Motor neuron (in vitro differentiated cells): ENCODE measurements around the gene NBAS. TPM values are rescaled to one million over a fixed set of nuclear protein-coding genes. Genes with fewer than 3 reads are reported as not detected.

Source experiments
- ATAC-seq, 8 experiments: fragments of 200-7000 bp; cut with Tn5 transposase; replicated peaks in 6 of 8; 2 replicates each; pipeline ENCODE4 v1.8.0; 2021; ENCODE audit warnings: mild to moderate bottlenecking in 8 of 8, moderate library complexity in 8 of 8
- H3K27ac ChIP-seq, 2 donors: fragments of 250-450 bp; sonication (Bioruptor Pico); 2 replicates each; pipeline ENCODE4 v1.9.0; 2021; ENCODE audit warnings: antibody characterized with exemption in 2 of 2, mild to moderate bottlenecking in 2 of 2, moderate library complexity in 1 of 2
- H3K4me1 ChIP-seq, 2 donors: fragments of 250-450 bp; sonication (Bioruptor Pico); replicated peaks in 1 of 2; 2 replicates each; pipeline ENCODE4 v1.6.1; 2021; ENCODE audit warnings: antibody characterized with exemption in 2 of 2, mild to moderate bottlenecking in 2 of 2, moderate library complexity in 1 of 2
- H3K4me3 ChIP-seq, 5 donors: fragments of 250-450 bp; sonication (Bioruptor Pico); 2 replicates each; pipeline ENCODE4 v1.9.0; 2021; ENCODE audit warnings: antibody characterized with exemption in 5 of 5, mild to moderate bottlenecking in 5 of 5, moderate library complexity in 4 of 5
- WGBS, 10 experiments: fragments of 450-650 bp; shearing (Covaris generic); methylation state at CpG; one replicate each; pipeline ENCODE4 v1.0.0; 2022; 5-methylcytosine and 5-hydroxymethylcytosine counted together
- in situ Hi-C, 9 experiments: fragments of 400-800 bp; cut with MboI; loops; one replicate each; pipeline ENCODE4 v1.15.0; 2021; ENCODE audit warnings: low sequenced_read_pairs in 9 of 9, low pct_unique_long_range_greater_than_20kb in 2 of 9; ENCODE audit not compliant: unreplicated experiment in 9 of 9
- total RNA-seq, 8 experiments: library from RNA; unstranded; fragments of 300-600 nt; gene quantifications; 2 replicates each; pipeline versions ENCODE4 v1.2.3 to v1.2.4, GENCODE V29; 2022

Gene NBAS
- total RNA-seq, 8 experiments from 2014 or later: 40.4 to 90.0 (median 71.7) TPM

GRCh38 chr2:15596968-15597367 is 35.8 kb upstream of the NBAS start:
- WGBS, 10 experiments: 87 to 100% (median 93%) methylated on average over 2 to 4 of the region's 4 CpGs
- Histone ChIP-seq H3K4me1 (peaks cover 0 to 9% of the 10 kb centered on the region in 2 donors), H3K4me3 (no peak overlapping the region), H3K27ac (no peak overlapping the region)
- in situ Hi-C loops: loop anchor here in 3 of 9 experiments (25.0 kb wide), 4 partner anchors 235 to 1185 kb away; partner anchors contain the start of gene LRATD1 (in 2 of the 3)
- no peak for ATAC-seq

GRCh38 chr2:15596350-15596749 is 35.2 kb upstream of the NBAS start:
- H3K4me3 ChIP-seq: no peak overlapping the region
- H3K27ac ChIP-seq: no peak overlapping the region
- WGBS, 10 experiments: 67 to 100% (median 100%) methylated on average over 1 to 2 of the region's 2 CpGs
- H3K4me1 ChIP-seq: peaks cover 0 to 9% of the 10 kb centered on the region in 2 donors
- ATAC-seq: no peak
- in situ Hi-C loops: loop anchor here in 3 of 9 experiments (25.0 kb wide), 4 partner anchors 234 to 1184 kb away; partner anchors contain the start of gene LRATD1 (in 2 of the 3)

GRCh38 chr2:15595936-15596335 is 34.8 kb upstream of the NBAS start:
- no peak for ATAC-seq
- Histone ChIP-seq H3K27ac (no peak overlapping the region), H3K4me1 (peaks cover 1 to 12% of the 10 kb centered on the region in 2 donors), H3K4me3 (no peak overlapping the region)
- in situ Hi-C loops: loop anchor here in 3 of 9 experiments (25.0 kb wide), 4 partner anchors 234 to 1184 kb away; partner anchors contain the start of gene LRATD1 (in 2 of the 3)
- WGBS, 10 experiments: 91 to 100% (median 100%) methylated on average over 1 to 4 of the region's 4 CpGs

- Histone ChIP-seq H3K27ac (no peak overlapping the region), H3K4me1 (peaks cover 3 to 12% of the 10 kb centered on the region in 2 donors), H3K4me3 (no peak overlapping the region)
- in situ Hi-C loops: loop anchor here in 3 of 9 experiments (25.0 kb wide), 4 partner anchors 233 to 1183 kb away; partner anchors contain the start of gene LRATD1 (in 2 of the 3)
- ATAC-seq: no peak
- WGBS, 10 experiments: 93 to 100% (median 98%) methylated on average over 2 to 6 of the region's 6 CpGs
These were observed 34.3 kb upstream of the NBAS start for GRCh38 chr2:15595342-15595905.

- WGBS, 10 experiments: 33 to 89% (median 79%) methylated on average over 1 to 5 of the region's 5 CpGs; no CpG with 5 or more reads in 1 of the 10 experiments
- Histone ChIP-seq H3K4me3 (no peak overlapping the region), H3K27ac (no peak overlapping the region), H3K4me1 (peaks cover 3 to 12% of the 10 kb centered on the region in 2 donors)
- in situ Hi-C loops: loop anchor here in 3 of 9 experiments (25.0 kb wide), 4 partner anchors 232 to 1182 kb away; partner anchors contain the start of gene LRATD1 (in 2 of the 3)
- ATAC-seq: no peak
These were observed 33.4 kb upstream of the NBAS start for GRCh38 chr2:15594291-15595256.

- 61 to 100% (median 94%) methylated on average over 2 to 3 of the region's 3 CpGs; no CpG with 5 or more reads in 1 of the 10 experiments for WGBS, 10 experiments
- in situ Hi-C loops: loop anchor here in 3 of 9 experiments (25.0 kb wide), 4 partner anchors 231 to 1181 kb away; partner anchors contain the start of gene LRATD1 (in 2 of the 3)
- peaks cover 3 to 12% of the 10 kb centered on the region in 2 donors for H3K4me1 ChIP-seq
- ATAC-seq: no peak
- H3K27ac ChIP-seq: no peak overlapping the region
- peak overlapping the region in 3 of 5 donors; percentile 93 to 97 (median 96) for H3K4me3 ChIP-seq
These were observed 32.2 kb upstream of the NBAS start for GRCh38 chr2:15593327-15593705.

GRCh38 chr2:15591692-15592463 is 30.7 kb upstream of the NBAS start, which contains the start of gene DDX1:
Gene DDX1 (plus strand): TSS chr2:15591868. CDS start chr2:15591934, 66 bp downstream.
- in situ Hi-C loops: loop anchor here in 3 of 9 experiments (25.0 kb wide), 4 partner anchors 230 to 1180 kb away; partner anchors contain the start of gene LRATD1 (in 2 of the 3)
- peak within 1 kb of the TSS; percentile 96 to 99 for H3K27ac ChIP-seq
- 0 to 3% (median 0%) methylated on average over 3 to 19 of the region's 68 CpGs; no CpG with 5 or more reads in 5 of the 10 experiments for WGBS, 10 experiments

GRCh38 chr2:15591373-15591691 is 30.2 kb upstream of the NBAS start:
- Histone ChIP-seq H3K4me3 (peak overlapping the region; percentile 68 to 98 (median 96)), H3K4me1 (peaks cover 3 to 12% of the 10 kb centered on the region in 2 donors), H3K27ac (peak overlapping the region; percentile 96 to 99)
- 0 to 100% (median 60%) methylated on average over 1 to 4 of the region's 7 CpGs; no CpG with 5 or more reads in 1 of the 10 experiments for WGBS, 10 experiments
- in situ Hi-C loops: loop anchor here in 3 of 9 experiments (25.0 kb wide), 4 partner anchors 229 to 1179 kb away; partner anchors contain the start of gene LRATD1 (in 2 of the 3)
- ATAC-seq: no peak

More at GRCh38 chr2:15591692-15592463, 30.7 kb upstream of the NBAS start, which contains the start of gene DDX1:
- Histone ChIP-seq H3K4me3 (peak within 1 kb of the TSS; percentile 68 to 98 (median 96)), H3K4me1 (peaks cover 3 to 12% of the 10 kb centered on the region in 2 donors)
- ATAC-seq: peak; percentile 89 to 95 (median 94)

- no peak overlapping the region for H3K27ac ChIP-seq
- in situ Hi-C loops: loop anchor here in 3 of 9 experiments (25.0 kb wide), 4 partner anchors 226 to 1176 kb away; partner anchors contain the start of gene LRATD1 (in 2 of the 3)
- no peak overlapping the region for H3K4me3 ChIP-seq
- peaks cover 3 to 16% of the 10 kb centered on the region in 2 donors for H3K4me1 ChIP-seq
- ATAC-seq: no peak
- WGBS, 10 experiments: 20 to 51% (median 37%) methylated on average over 1 to 4 of the region's 4 CpGs; no CpG with 5 or more reads in 7 of the 10 experiments
These were observed 27.3 kb upstream of the NBAS start for GRCh38 chr2:15588329-15588919.

GRCh38 chr2:15584767-15585469 is 23.8 kb upstream of the NBAS start:
- 32 to 100% (median 100%) methylated on average over 1 to 2 of the region's 2 CpGs; no CpG with 5 or more reads in 5 of the 10 experiments for WGBS, 10 experiments
- in situ Hi-C loops: loop anchor here in 3 of 9 experiments (25.0 kb wide), 4 partner anchors 223 to 1173 kb away; partner anchors contain the start of gene LRATD1 (in 2 of the 3)
- Histone ChIP-seq H3K4me1 (peaks cover 0 to 26% of the 10 kb centered on the region in 2 donors), H3K27ac (no peak overlapping the region), H3K4me3 (no peak overlapping the region)
- peak in 3 of 8 experiments; percentile 15 to 68 (median 66) for ATAC-seq

GRCh38 chr2:15584316-15584715 is 23.2 kb upstream of the NBAS start:
- in situ Hi-C loops: loop anchor here in 3 of 9 experiments (25.0 kb wide), 4 partner anchors 222 to 1172 kb away; partner anchors contain the start of gene LRATD1 (in 2 of the 3)
- H3K4me3 ChIP-seq: no peak overlapping the region
- H3K27ac ChIP-seq: no peak overlapping the region
- ATAC-seq: no peak
- peaks cover 3 to 26% of the 10 kb centered on the region in 2 donors for H3K4me1 ChIP-seq
